HCT116 (cell line): ENCODE results near the gene TACC2. TPM values are rescaled to one million over a fixed set of nuclear protein-coding genes. Genes with fewer than 3 reads are reported as not detected.

Experiments used
- ATAC-seq: fragments of 200-7000 bp; cut with Tn5 transposase; 2 replicates; pipeline ENCODE4 v1.9.1; 2020; ENCODE audit warnings: mild to moderate bottlenecking, moderate library complexity
- BruUV-seq: library from RNA; stranded (reverse); fragments of 400-500 nt; replicated peaks from 2 replicates; lab custom pipeline; 2021; lab: Mats Ljungman, UMichigan
- CTCF ChIA-PET: fragments of 300-600 bp; sonication (Branson Sonifier 250); formaldehyde crosslinking; loops from one replicate; lab custom pipeline; 2021; ENCODE audit warnings: antibody characterized with exemption; lab: Charles Lee
- POLR2A ChIA-PET: fragments of 300-600, 350-600 bp; sonication (Branson Sonifier 250); formaldehyde crosslinking; loops from one replicate; lab custom pipeline; 2021; ENCODE audit warnings: antibody characterized with exemption; lab: Charles Lee
- RAD21 ChIA-PET, 2 experiments: fragments of 300-600 bp; sonication (Branson Sonifier 250); formaldehyde crosslinking; loops; one replicate each; lab custom pipeline; 2023; ENCODE audit warnings: low total read pairs in 2 of 2; ENCODE audit not compliant: uncharacterized antibody in 2 of 2, unreplicated experiment in 2 of 2, low non-redundant PET in 1 of 2; lab: Charles Lee
- DNase-seq: peaks from one replicate; pipeline ENCODE4 v3.0.0-alpha.2; 2010; ENCODE audit warnings: low read depth, low spot score
- H2AFZ ChIP-seq: fragments of 200-600 bp; shearing (Covaris generic), sonication (generic); 2 replicates; pipeline ENCODE4 v1.6.1; 2017; ENCODE audit warnings: low read depth, mixed run types, mixed read lengths, antibody characterized with exemption, low read length; ENCODE audit not compliant: poor library complexity, severe bottlenecking
- H3K27ac ChIP-seq: 2 replicates; pipeline ENCODE4 v1.5.1; 2012; ENCODE audit warnings: low read depth, low read length
- H3K27me3 ChIP-seq: fragments of 200-600 bp; sonication (generic); 2 replicates; pipeline ENCODE4 v1.6.1; 2016; ENCODE audit warnings: mixed run types, low read length, mixed read lengths; ENCODE audit not compliant: insufficient read depth
- H3K36me3 ChIP-seq, 2 experiments: fragments of 200-500 bp in 1 of 2; fragments of 200-600 bp in 1 of 2; sonication (Bioruptor generic) in 1 of 2; sonication (generic) in 1 of 2; 2 replicates each; pipeline versions ENCODE4 v1.5.1 to v1.6.1; 2014 to 2016; ENCODE audit warnings: low read length in 2 of 2, inconsistent platforms in 1 of 2, mixed read lengths in 1 of 2, mixed run types in 1 of 2; ENCODE audit not compliant: insufficient read depth in 2 of 2, control insufficient read depth in 1 of 2
- H3K4me1 ChIP-seq, 2 experiments: fragments of 200-600 bp in 1 of 2; sonication (generic) in 1 of 2; 2 replicates each; pipeline versions ENCODE4 v1.5.1 to v1.6.1; 2012 to 2017; ENCODE audit warnings: low read length in 2 of 2, inconsistent platforms in 1 of 2, mild to moderate bottlenecking in 1 of 2, mixed read lengths in 1 of 2, mixed run types in 1 of 2, moderate library complexity in 1 of 2; ENCODE audit not compliant: insufficient read depth in 2 of 2, control insufficient read depth in 1 of 2
- H3K4me2 ChIP-seq: fragments of 200-600 bp; sonication (generic); 2 replicates; pipeline ENCODE4 v1.6.1; 2017; ENCODE audit warnings: mixed run types, low read length, mixed read lengths
- H3K4me3 ChIP-seq, 2 experiments: fragments of 200-600 bp in 1 of 2; sonication (generic) in 1 of 2; replicated peaks in 1 of 2; 2 replicates each; pipeline ENCODE4 v1.5.1; 2011 to 2016; ENCODE audit warnings: low read length in 2 of 2, control low read depth in 1 of 2, low read depth in 1 of 2, mild to moderate bottlenecking in 1 of 2, mixed read lengths in 1 of 2, mixed run types in 1 of 2
- H3K79me2 ChIP-seq: fragments of 200-600 bp; sonication (generic); 2 replicates; pipeline ENCODE4 v1.6.1; 2017; ENCODE audit warnings: mild to moderate bottlenecking, mixed run types, low read length, moderate library complexity, mixed read lengths; ENCODE audit not compliant: insufficient read depth
- H3K9ac ChIP-seq: fragments of 200-600 bp; sonication (generic); 2 replicates; pipeline ENCODE4 v1.6.1; 2016; ENCODE audit warnings: low read length, mixed read lengths
- H3K9me2 ChIP-seq: fragments of 200-600 bp; sonication (generic), shearing (Covaris generic); 2 replicates; pipeline ENCODE4 v1.6.1; 2017; ENCODE audit warnings: mixed run types, mild to moderate bottlenecking, moderate library complexity; ENCODE audit not compliant: insufficient read depth
- H3K9me3 ChIP-seq, 2 experiments: fragments of 200-500 bp in 1 of 2; fragments of 200-600 bp in 1 of 2; sonication (Bioruptor generic) in 1 of 2; sonication (generic) in 1 of 2; 2 replicates each; pipeline ENCODE4 v1.6.1; 2014 to 2017; ENCODE audit warnings: low read length in 2 of 2, mixed read lengths in 2 of 2, inconsistent platforms in 1 of 2, low read depth in 1 of 2, mild to moderate bottlenecking in 1 of 2, mixed run types in 1 of 2, moderate library complexity in 1 of 2; ENCODE audit not compliant: control insufficient read depth in 1 of 2, insufficient read depth in 1 of 2
- H4K20me1 ChIP-seq: fragments of 200-600 bp; sonication (generic), shearing (Covaris generic); 2 replicates; pipeline ENCODE4 v1.6.1; 2017; ENCODE audit warnings: mixed run types, mild to moderate bottlenecking, moderate library complexity; ENCODE audit not compliant: insufficient read depth
- ELF1 ChIP-seq: IDR thresholded peaks from 2 replicates; pipeline ENCODE4 v1.6.1; 2012; ENCODE audit warnings: low read depth, borderline replicate concordance
- EZH2 ChIP-seq: fragments of 200-600 bp; sonication (generic); IDR thresholded peaks from 2 replicates; pipeline ENCODE4 v1.6.1; 2017; ENCODE audit warnings: antibody characterized with exemption, mixed run types
- POLR2A ChIP-seq: IDR thresholded peaks from 2 replicates; pipeline ENCODE4 v1.7.0; 2011; ENCODE audit warnings: borderline replicate concordance; ENCODE audit not compliant: insufficient read depth, insufficient read length; ENCODE audit errors: extremely low read depth
- POLR2AphosphoS5 ChIP-seq: IDR thresholded peaks from 2 replicates; pipeline ENCODE4 v1.6.1; 2011; ENCODE audit warnings: mild to moderate bottlenecking, low read depth, low read length, moderate library complexity
- SIN3A ChIP-seq: IDR thresholded peaks from 2 replicates; pipeline ENCODE4 v1.6.1; 2012; ENCODE audit warnings: low read depth
- SP1 ChIP-seq: IDR thresholded peaks from 2 replicates; pipeline ENCODE4 v1.6.1; 2012; ENCODE audit warnings: low read depth
- TCF7L2 ChIP-seq: IDR thresholded peaks from 2 replicates; pipeline ENCODE4 v1.7.0; 2011; ENCODE audit warnings: borderline replicate concordance, inconsistent platforms; ENCODE audit not compliant: insufficient read depth, insufficient read length; ENCODE audit errors: extremely low read depth
- ZFX ChIP-seq: fragments of 450-650 bp; IDR thresholded peaks from 2 replicates; pipeline ENCODE4 v1.6.1; 2017
- ZNF274 ChIP-seq: fragments of 200-500 bp; sonication (Bioruptor generic); IDR thresholded peaks from 2 replicates; pipeline ENCODE4 v1.6.1; 2014; ENCODE audit warnings: mild to moderate bottlenecking, low read depth, low read length, inconsistent platforms
- intact Hi-C: fragments of 100-400 bp; cut with micrococcal nuclease; formaldehyde crosslinking; loops from 2 replicates; pipeline ENCODE4 v1.10.0; 2022
- total RNA-seq: library from RNA; stranded (reverse); gene quantifications from one replicate; pipeline ENCODE4 v1.2.1, GENCODE V29; 2021; ENCODE audit not compliant: unreplicated experiment
- TF ChIP-seq, protein P1 (sequence below): IDR thresholded peaks from 2 replicates; pipeline ENCODE4 v1.6.1; 2012

Gene TACC2
- total RNA-seq, 1 experiment from 2014 or later = 38.6 TPM

- Histone ChIP-seq H3K36me3 (no peaks in the 10 kb centered on the region), H3K4me1 (peaks cover 0 to 32% of the 10 kb centered on the region in 2 experiments; a peak in 2 of 4 replicates), H3K9me2 (no peaks in the 10 kb centered on the region), H3K4me2 (no peak overlapping the region), H3K9ac (no peak overlapping the region), H3K79me2 (no peaks in the 10 kb centered on the region)
- DNase-seq (no peak), ATAC-seq (no peak)
- RAD21 ChIA-PET = no interaction called here
- TF ChIP-seq ZFX = no peak
- TF ChIP-seq ZNF274 = no peak
- TF ChIP-seq, protein P1, sequence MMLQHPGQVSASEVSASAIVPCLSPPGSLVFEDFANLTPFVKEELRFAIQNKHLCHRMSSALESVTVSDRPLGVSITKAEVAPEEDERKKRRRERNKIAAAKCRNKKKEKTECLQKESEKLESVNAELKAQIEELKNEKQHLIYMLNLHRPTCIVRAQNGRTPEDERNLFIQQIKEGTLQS = no peak
- no peak for TF ChIP-seq ELF1
- TF ChIP-seq, all 23 proteins: peak for 0
- H3K27me3 ChIP-seq = no peaks in the 10 kb centered on the region
- BruUV-seq = no TSS peak
- H3K4me3 ChIP-seq = no peak overlapping the region
- H4K20me1 ChIP-seq = no peaks in the 10 kb centered on the region
- H2AFZ ChIP-seq = no peak overlapping the region
- intact Hi-C loops = no loop called here
- no peak overlapping the region for H3K27ac ChIP-seq
- ChIA-PET CTCF (interaction anchor here (1.6 kb wide), 1 partner anchor 140 kb away, joined by 7 read pairs; no protein-coding TSS in a partner anchor), POLR2A (no interaction called here)
- H3K9me3 ChIP-seq = no peaks in the 10 kb centered on the region
Measured at GRCh38 chr10:122295451-122295809, 306.5 kb downstream of the TACC2 start.

DNA sequence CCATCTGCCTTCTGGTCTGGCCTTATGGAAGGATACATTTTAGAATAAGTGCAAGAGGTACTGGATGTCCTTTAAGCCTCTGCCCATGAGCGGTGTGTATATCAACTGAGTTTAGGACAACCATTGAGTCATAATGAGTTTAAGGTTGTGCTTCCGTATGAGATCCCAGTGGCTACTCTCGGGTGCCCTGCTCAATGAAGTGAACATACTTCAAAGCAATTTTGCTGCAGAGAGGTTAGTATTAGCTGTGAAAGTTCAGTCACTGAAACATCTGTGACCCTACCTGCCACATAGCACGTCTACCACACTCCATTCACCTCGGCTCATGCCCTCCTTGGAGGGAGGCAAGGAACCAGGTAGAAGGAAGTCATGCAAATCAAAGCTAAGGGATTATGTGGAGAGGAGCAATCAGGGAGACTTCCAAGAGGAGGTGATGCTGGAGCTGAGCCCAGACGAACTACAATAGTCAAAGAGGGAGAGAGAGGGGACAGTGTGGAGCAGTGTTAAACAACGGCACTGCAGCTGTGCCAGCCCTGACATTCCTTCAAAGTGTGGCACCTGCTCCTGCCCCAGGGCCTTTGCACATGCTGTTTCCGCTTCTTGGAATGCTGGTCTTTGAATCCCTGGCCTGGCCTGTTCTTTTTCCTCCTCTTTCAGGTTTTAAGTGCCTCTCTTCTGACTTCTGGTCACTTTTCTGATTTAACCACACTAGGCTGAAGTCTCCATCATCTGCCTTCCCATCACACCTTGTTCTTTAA is 307.6 kb downstream of the TACC2 start:
- H4K20me1 ChIP-seq = no peaks in the 10 kb centered on the region
- no peaks in the 10 kb centered on the region for H3K9me2 ChIP-seq
- no peak for DNase-seq
- no TSS peak for BruUV-seq
- H3K9me3 ChIP-seq = no peaks in the 10 kb centered on the region
- no peaks in the 10 kb centered on the region for H3K79me2 ChIP-seq
- intact Hi-C loops = no loop called here
- no peak overlapping the region for H3K27ac ChIP-seq
- no peaks in the 10 kb centered on the region for H3K36me3 ChIP-seq
- H3K4me2 ChIP-seq = no peak overlapping the region
- H3K9ac ChIP-seq = no peak overlapping the region
- RAD21 ChIA-PET = no interaction called here
- ATAC-seq = no peak
- H3K4me1 ChIP-seq = peaks cover 0 to 29% of the 10 kb centered on the region in 2 experiments; a peak in 2 of 4 replicates
- no peak for TF ChIP-seq EZH2
- no peak for TF ChIP-seq POLR2AphosphoS5
- no peak for TF ChIP-seq TCF7L2
- TF ChIP-seq SP1 = no peak
- TF ChIP-seq POLR2A = no peak
- no peak for TF ChIP-seq SIN3A
- POLR2A ChIA-PET = no interaction called here
- CTCF ChIA-PET = interaction anchor here (1.0 to 3.2 kb wide), 4 partner anchors 11 to 269 kb away, joined by 4 to 150 read pairs (median 8); no protein-coding TSS in a partner anchor
- H3K4me3 ChIP-seq = no peak overlapping the region
- no peaks in the 10 kb centered on the region for H3K27me3 ChIP-seq
- no peak overlapping the region for H2AFZ ChIP-seq
